SIG-M5 treated with dmso at 0.1 percent for 504 hours (cell line): ENCODE results near the gene RNF5.
"Not testable (repeated sequence)": the region's sequence is repeated elsewhere in the genome, so short reads cannot be mapped to it uniquely, and the experiment has no call there.

ENCODE experiments used
- DNase-seq: peaks from one replicate; lab custom pipeline; 2025; ENCODE audit not compliant: unreplicated experiment; lab: John Stamatoyannopoulos, UW

Gene RNF5

DNA sequence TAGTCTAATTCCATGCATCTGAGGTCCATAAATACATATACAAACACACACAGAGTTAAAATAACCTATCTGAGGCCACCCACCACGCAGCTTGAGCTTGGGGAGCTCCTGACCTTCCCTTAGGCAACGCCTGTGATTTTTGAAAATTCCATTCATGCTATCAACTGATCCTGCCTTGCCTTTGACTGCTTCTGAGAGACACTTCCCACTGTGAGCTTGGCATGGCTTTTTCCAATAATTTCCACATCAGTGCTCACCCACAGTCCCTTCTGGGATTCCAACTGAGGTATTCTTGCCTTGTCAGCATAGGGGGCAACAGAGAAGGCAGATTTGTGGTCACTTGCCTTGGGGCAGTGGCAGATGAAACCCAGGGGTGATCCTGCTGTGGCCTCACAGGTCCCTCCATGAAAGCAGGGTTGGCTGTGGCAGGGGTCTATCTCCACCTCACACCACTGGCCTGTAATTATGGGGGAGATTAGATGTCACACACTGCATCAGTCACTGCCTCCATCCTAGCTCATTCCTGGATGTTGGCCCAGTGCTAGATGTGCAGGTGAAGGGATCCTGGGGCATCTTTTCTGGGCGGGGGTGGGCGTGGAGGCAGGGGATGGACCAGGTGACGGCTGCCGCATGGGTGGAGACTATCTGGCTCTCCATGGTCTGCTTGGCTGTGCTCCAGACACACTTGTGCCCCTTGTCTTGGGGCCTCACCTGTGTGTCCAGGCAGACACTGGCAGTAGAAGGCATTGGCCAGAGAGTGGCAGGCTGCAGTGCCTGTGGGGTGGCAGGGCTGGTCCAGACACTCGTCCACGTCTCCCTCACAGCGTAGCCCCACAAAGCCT, 25.4 kb downstream of the RNF5 start:
- no peak for DNase-seq

DNA sequence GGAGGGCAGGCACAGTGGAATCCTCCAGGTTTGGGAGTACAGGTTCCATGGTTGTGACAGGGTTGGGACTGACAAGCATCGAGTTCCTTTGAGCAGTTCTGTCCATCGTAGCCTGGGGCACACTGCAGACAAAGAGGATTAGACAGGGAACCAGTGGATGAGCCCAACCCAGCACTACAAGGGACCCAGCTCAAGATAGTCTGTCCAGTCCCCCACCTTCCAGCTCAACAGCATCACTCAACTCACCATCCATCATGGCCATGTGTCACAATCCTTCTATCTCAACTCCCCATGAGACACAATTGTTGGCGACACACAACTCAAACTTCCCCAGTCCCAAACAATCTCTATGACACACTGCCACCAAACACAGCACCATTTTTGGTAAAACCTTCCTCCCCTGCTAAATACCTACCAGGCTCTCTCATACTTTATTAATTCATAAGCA, 26.1 kb downstream of the RNF5 start:
- DNase-seq, result no peak

DNA sequence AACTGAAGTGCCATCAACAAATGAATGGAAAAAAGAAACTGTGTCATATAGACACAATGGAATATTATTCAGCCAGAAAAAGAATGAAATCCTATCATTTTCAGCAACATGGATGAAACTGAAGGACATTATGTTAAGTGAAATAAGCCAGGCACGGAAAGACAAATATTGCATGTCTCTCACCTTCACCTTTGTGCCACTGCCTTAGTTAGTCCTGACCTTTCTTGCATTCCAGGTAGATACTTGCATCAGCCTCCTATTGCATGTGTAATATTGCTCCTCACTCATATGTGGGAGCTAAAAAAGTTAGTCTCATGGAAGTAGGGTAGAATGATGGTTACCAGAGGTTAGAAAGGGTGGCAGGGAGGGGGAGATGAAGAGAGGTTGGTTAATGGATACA, 30.8 kb downstream of the RNF5 start:
- no peak for DNase-seq

DNA sequence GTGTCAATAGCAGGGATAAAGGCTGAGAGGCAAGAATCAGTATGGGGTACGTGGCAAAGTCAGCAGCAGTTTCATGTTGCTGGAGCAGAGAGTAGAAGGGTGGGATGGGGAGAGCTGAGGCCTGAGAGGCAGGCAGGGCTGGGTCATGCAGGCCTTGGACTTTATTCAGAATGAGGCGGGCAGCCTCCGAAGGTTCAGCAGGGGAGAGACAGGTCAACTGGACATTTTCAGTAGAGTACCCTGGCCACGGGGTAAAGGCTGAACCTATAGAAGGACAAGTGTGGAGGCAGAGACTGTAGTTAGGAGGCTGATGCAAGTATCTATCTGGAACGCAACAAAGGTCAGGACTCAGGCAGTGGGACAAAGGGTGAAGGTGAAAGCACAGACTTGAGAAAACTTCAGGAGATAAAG, 32.0 kb downstream of the RNF5 start:
- DNase-seq, result no peak

DNA sequence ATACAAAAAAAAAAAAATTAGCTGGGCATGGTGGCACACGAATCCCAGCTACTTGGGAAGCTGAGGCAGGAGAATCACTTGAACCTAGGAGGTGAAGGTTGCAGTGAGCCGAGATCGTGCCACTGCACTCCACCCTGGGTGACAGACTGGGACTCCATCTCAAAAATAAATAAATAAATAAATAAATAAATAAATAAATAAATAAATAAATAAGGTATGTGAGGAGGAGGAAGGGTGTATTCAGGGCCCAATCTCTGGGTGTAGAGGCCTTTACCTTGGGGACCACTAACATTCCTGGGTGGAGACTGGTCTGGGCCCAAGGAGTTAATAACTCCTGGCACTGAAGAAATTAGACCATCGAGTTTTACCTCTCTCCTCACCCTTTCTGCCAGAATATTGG, 33.2 kb downstream of the RNF5 start:
- DNase-seq, result not testable (repeated sequence)

DNA sequence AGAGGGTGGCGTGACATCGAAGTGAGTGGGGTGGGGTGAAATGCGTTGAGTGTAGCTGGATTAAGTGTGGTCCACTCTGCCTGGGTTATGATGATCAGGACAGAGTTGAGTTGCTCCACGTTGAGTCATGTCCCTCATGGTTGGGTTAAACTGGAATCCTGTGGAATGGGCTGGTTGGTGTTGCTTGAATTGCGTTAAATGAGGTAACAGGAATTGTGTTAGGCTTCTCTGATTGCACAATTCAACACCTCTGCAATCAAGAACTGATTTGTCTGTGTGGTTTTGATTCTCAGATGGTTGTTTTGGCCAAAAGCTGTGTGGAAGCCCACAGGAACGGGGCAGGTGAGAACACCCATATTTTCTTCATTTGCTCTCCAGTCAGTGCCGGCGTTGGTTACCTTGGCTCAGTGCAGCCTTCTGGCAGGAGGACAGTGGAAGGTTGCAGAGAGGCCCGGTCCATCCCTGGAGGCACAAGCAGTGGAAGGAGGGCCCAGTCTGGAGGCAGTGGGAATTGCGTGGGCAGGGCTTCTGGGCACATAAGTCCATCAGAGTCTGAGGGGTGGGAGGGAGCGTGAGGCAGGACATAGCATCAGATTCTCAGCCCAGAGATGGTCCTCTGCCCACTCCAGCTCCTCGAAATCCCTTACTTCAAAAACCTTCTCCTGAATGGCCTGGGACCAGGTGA, 34.0 kb downstream of the RNF5 start:
- DNase-seq, result no peak

DNA sequence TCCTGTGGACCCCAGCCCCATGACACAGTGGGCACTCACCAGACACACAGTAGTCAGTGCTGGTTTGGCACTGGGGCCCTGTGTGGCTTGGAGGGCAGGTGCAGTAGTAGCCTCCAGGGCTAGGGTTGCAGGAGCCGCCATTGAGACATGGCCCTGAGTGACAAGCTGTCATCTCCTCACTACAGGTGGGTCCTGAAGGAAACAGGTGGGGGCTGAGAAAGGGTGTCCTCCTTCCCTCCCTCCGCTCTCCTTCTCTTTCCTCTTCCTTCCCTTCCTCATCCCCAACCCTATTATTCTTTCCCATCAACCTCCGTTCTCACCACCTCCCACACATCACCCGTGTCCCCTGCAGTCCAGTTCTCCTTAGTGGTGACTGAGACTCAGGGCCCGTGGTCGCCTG, 35.4 kb downstream of the RNF5 start:
- DNase-seq, result no peak

DNA sequence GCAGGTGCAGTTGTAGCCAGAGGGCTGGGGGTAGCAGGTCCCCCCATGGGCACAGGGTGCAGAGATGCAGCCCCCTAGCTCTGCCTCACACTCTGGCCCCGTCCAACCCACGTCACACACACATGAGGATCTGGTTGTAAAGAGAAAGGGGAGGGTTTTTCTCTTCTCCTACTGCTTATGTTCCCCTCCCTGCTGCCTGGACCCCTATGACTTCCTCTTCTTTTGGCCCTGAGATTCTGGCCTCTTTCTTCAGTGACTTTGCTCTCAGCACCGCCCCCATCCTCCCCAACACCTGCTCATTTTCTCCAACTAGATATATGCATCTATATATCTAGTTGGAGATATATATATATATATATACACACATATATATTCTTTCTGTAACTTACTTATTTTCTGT, 35.9 kb downstream of the RNF5 start:
- DNase-seq, result no peak

DNA sequence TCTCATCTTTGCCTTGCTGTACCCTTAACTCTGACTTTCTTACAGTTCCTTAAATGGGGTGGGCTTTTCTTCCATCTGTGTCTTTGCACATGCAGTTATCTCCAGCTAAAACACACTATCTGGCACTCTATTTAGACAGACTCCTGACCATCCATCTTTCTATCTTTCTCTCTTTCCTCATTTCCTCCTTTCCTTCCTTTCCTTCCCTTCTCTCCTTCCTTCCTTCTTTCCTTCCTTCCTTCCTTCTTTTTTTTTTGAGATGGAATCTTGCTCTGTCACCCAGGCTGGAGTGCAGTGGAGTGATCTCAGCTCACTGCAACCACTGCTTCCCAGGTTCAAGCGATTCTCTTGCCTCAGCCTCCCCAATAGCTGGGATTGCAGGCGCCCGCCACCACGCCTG, 37.4 kb downstream of the RNF5 start:
- no peak for DNase-seq

DNA sequence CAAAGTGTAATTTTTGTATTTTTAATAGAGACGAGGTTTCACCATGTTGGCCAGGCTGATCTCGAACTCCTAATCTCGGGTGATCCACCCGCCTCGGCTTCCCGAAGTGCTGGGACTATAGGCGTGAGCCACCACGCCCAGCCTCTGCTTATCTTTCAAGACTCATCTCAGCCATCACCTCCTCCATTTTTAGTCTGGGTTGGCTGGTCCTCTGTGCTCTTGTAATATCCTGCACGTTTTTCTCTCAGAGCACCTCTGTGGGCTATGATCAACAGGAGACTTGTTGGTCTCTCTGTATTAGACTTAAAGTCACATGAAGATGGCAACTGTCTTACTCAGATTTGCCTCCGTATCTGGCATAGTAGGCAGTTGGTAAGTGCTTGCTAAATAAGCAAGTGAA, 38.1 kb downstream of the RNF5 start:
- DNase-seq, result no peak

DNA sequence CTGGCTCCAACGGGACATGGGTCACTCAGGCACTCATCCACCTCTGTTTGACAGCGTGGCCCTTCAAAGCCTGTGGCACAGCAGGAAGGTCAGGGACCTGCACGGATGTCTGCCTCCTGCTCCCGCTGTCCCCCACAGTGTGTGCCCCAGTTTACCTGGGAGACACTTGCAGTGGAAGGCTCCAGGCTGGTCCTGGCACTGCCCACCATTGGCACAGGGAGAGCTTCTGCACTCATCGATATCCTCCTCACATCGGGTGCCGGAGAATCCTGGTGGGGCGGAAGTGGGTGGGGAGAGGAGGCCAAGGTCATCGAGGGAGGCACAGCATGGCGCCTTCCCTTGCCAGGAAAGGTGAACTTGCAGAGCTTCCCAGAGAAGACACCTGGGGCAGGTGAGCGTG, 38.8 kb downstream of the RNF5 start:
- no peak for DNase-seq

DNA sequence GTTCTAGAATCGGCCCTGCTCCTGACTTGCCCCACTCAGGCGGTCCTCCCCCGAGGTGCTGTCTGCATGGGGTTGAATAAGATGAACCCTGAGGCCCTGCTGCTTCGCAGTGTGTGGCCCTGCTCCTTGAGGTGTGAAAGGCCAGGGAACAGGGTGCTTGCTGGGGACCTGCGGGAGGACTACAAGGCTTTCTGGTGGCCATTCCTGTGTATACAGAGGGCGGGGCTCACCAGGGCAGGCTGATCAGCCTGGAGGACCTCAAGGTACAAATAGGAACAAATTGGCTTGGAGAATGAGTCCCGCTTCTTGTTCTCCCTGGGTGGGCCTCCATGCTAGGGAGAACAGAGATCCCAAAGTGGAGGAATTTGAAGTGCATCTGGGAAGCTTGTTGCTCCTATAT, 40.0 kb downstream of the RNF5 start:
- DNase-seq, result no peak

DNA sequence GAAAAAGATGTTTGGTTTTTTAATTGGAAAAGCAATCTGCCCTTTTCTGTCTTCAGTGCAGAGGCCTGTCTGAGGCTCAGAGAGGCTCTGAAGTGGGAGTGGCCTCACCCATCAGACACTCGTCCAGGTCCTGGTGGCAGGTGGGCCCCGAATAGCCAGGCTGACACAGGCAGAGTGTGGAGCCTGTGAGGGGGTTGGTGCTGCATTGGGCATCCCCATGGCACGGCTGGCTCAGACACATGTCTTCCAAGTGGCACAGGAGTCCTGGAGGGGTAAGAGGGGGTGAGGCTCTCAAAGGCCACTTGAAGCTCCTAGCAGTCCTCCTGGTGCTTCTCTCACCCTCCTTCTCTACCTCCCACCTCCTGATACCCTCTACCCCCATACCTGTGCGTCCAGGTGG, 41.8 kb downstream of the RNF5 start:
- DNase-seq, result no peak

DNA sequence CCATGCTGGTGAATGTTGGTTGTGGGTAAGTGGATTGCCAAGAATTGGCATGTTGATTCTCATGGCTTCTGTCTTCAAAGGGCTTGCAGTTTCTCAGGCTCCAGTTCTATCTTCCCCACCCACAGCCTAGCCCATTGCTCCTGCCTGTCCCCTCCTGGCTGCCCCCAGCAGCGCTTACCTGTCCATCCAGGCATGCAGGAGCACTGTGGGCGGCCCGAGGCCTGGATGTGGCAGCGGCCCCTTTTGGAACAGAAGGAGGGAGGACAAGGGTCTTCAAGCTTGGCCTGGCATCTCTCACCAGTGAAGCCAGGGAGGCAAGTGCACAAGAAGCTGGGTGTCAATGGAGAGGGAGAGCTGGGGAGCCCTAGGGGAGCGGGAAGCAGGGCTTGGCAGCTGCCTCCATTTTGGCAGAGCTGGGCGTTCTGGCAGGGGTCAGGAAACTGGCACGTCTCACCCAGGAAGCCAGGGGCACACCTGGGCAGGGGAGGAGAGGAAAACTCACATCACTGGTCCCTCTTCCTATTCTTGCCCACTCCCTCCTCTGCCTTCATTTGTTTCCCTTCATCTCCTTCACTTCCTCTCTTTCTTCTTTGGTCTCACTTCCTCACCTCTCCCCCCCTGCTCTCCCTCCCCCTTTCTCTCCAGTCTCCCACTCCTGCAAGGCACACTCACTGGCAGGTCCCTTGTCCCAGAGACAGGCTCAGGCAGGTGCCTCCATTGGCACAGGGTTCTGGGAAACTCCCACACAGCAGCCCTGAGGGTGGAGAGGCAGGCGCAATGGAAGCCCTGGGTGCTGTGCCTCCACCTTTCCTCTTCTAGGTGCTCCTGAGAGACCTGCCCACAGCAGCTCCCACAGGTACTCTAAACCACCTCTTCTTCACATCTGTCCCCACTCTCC, 44.4 kb downstream of the RNF5 start:
- no peak for DNase-seq

DNA sequence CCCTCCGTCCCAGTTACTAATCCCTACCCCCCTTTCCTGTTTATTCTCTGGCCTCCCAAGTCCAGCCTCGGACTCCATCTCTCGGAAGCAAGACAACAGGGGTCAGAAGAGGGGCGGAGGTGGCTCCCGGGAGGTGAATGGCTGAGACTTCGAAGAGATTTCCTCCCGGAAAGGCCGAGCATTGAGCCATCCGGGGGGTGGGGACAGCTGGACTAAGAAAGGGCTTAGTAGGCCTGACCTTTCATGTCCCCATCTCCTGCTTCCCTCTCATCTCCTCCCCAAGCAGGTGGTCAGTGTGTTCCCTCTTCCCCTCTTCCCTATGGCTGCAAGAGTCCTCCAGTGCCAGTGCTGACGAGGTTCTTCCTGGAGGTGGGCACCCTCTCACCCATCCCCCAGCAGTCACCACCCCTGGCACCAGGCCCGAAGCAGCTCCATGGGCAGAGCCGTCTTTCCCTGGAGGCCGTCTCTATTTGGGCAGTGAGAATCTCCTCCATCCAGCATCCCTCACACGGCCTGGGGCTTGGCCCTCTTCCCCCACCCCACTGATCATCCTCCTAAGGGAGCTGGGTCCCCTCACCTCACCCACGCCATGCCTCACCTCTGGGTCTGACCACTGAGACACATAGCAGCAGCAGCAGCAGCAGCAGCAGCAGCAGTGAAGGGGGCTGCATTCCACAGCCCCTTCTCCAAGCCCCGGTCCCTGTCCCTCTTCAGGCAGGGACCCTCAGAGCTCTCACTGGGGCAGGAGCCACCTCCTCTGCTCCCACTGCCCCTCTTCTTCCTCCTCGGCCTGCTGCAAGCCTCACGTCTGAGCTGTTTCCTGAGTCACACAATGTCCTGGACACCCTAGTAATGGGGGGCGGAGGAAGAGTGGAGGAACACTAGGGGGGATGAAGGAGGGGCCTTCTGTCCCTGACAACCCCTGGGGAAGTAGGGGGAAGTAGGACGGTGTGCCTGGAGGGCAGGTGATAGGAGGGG, 45.3 kb downstream of the RNF5 start, which contains the start of gene NOTCH4:
TSS of gene NOTCH4 (minus strand) at position 810 of the 978 bp plus-strand sequence. CDS start at position 671, 139 bp downstream.
- DNase-seq, result no peak

DNA sequence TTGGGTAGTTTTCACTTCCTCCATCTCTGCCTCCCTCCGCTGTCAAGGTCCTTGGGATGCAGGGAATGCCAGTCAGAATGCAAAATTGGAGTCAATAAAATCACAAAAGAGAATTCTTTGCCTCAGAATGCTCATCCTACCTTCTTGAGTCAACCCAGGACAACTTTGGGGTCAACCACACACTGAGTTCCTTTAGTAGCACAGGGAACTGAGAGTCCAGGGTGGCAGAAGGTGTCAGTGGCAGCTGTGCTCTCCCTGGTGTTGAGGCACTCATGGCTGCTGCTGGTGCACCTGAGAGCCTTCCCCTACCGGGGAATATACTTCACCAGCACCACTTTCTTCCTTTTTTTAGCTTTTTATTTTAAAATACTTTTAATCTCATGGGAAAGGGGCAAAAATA, 46.5 kb downstream of the RNF5 start:
- DNase-seq, result no peak

DNA sequence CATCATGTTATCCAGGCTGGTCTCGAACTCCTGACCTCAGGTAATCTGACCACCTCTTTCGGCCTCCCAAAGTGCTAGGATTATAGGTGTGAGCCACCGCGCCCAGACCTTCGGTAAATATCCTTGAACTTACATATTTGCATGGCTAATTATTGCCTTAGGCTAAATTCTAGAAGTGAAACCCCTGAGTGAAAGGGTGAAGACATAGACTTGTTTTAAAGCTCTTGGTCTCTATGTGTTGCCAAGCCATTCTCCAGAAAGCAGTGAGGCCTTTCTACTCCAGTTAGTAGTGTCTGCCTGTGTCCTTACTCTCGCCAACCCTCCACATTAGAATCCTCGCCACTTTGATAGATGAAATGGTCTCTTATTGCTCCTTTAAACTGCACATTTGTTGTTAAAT, 48.2 kb downstream of the RNF5 start:
- no peak for DNase-seq
